ENCODE measurements around the gene EFCAB6. TPM values are rescaled to one million over a fixed set of nuclear protein-coding genes. Genes with fewer than 3 reads are reported as not detected.

The EFCAB6 gene
- total RNA-seq, 4 donors from 2014 or later, result 1.1 to 3.8 (median 2.7) TPM

DNA sequence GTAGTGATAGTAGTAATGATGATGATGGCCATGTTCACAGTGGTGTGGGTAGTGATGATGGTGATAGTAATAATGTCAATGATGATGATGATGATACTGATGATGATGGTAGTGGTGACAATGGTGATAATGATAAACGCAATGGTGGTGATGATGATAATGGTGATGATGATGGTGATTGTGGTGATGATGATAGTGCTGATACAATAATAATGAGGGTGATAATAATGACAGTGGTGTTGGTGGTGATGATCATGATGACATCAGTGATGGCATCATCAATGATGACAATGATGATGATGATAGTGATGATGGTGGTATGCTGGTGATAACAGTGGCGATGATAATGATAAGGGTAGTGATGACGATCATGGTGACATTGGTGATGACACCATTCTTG, 308.0 kb downstream of the EFCAB6 start:
- H3K27ac ChIP-seq, result no peak overlapping the region
- 87 to 100% methylated on average over 3 of the region's 3 CpGs for WGBS, 2 donors (ENCODE audit: low coverage in 1 of 2)
- TF ChIP-seq POLR2A (IDR thresholded peaks at IDR 0.05) (no peak), POLR2AphosphoS5 (IDR thresholded peaks at IDR 0.05) (no peak)
- H3K9me3 ChIP-seq, result no peaks in the 10 kb centered on the region
- H3K27me3 ChIP-seq, result peaks cover 16% of the 10 kb centered on the region
- H3K4me1 ChIP-seq, result no peaks in the 10 kb centered on the region
- H3K36me3 ChIP-seq, result no peaks in the 10 kb centered on the region
- no peak for ATAC-seq
- no peak overlapping the region for H3K4me3 ChIP-seq

DNA sequence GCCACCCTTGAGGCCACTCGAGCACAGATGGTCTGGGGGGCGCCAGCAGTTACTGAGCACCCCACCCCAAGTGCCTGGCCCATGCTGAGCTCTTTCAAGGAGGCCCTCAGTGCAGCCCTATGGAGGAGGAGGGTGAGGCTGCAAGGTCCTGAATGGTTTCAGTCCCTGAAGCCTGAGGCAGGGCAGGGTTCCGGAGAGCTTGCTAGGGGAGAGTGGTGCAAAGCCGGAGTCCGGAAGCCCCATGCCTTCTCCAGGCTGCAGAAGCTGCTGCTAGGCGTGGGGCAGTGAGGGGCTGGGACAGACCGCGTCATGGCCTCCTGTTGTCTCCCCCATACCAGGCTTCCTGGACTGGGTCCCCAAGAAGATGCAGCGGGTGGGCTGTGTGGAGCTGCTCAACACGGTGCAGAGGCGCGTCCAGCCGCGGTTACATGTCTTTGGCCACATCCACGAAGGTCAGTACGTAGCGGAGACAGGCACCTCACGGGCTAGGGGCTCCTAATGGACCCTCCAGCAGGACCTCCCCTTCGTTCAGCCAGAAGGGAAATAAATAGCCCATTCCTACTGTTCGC, 309.7 kb downstream of the EFCAB6 start:
- no peak for TF ChIP-seq CTCF (IDR thresholded peaks at IDR 0.05)
- TF ChIP-seq POLR2AphosphoS5 (IDR thresholded peaks at IDR 0.05), result no peak
- TF ChIP-seq POLR2A (IDR thresholded peaks at IDR 0.05), result no peak
- no peak for TF ChIP-seq EP300 (IDR thresholded peaks at IDR 0.05)
- 100% methylated on average over 1 of the region's 20 CpGs; no CpG with 5 or more reads in 1 of the 2 donors for WGBS, 2 donors (ENCODE audit: low coverage in 1 of 2)
- no peaks in the 10 kb centered on the region for H3K4me1 ChIP-seq
- peaks cover 16% of the 10 kb centered on the region for H3K27me3 ChIP-seq
- H3K27ac ChIP-seq, result no peak overlapping the region
- ATAC-seq, result no peak
- H3K9me3 ChIP-seq, result no peaks in the 10 kb centered on the region
- H3K4me3 ChIP-seq, result no peak overlapping the region
- H3K36me3 ChIP-seq, result no peaks in the 10 kb centered on the region

- H3K9me3 ChIP-seq, result no peaks in the 10 kb centered on the region
- no peak for TF ChIP-seq POLR2AphosphoS5 (IDR thresholded peaks at IDR 0.05)
- no peak for TF ChIP-seq CTCF (IDR thresholded peaks at IDR 0.05)
- no peak for TF ChIP-seq POLR2A (IDR thresholded peaks at IDR 0.05)
- no peak for TF ChIP-seq EP300 (IDR thresholded peaks at IDR 0.05)
- no peak overlapping the region for H3K27ac ChIP-seq
- ATAC-seq, result no peak
- no CpG with 5 or more reads among the region's 11 CpGs for WGBS, 2 donors (ENCODE audit: low coverage in 1 of 2)
- no peaks in the 10 kb centered on the region for H3K36me3 ChIP-seq
- no peaks in the 10 kb centered on the region for H3K4me1 ChIP-seq
- no peak overlapping the region for H3K4me3 ChIP-seq
- peaks cover 16% of the 10 kb centered on the region for H3K27me3 ChIP-seq
Measured at GRCh38 chr22:43501878-43502277, 310.2 kb downstream of the EFCAB6 start.

GRCh38 chr22:43500792-43501785, 311.0 kb downstream of the EFCAB6 start:
- no peak overlapping the region for H3K4me3 ChIP-seq
- H3K36me3 ChIP-seq, result no peaks in the 10 kb centered on the region
- TF ChIP-seq CTCF (IDR thresholded peaks at IDR 0.05) (no peak), POLR2AphosphoS5 (IDR thresholded peaks at IDR 0.05) (no peak), EP300 (IDR thresholded peaks at IDR 0.05) (no peak), POLR2A (IDR thresholded peaks at IDR 0.05) (no peak)
- WGBS, 2 donors (ENCODE audit: low coverage in 1 of 2), result 67 to 68% methylated on average over 8 to 15 of the region's 22 CpGs
- no peaks in the 10 kb centered on the region for H3K4me1 ChIP-seq
- H3K27ac ChIP-seq, result no peak overlapping the region
- no peaks in the 10 kb centered on the region for H3K9me3 ChIP-seq
- no peak for ATAC-seq
- H3K27me3 ChIP-seq, result peaks cover 16% of the 10 kb centered on the region

- TF ChIP-seq EP300 (IDR thresholded peaks at IDR 0.05) (no peak), POLR2AphosphoS5 (IDR thresholded peaks at IDR 0.05) (no peak), CTCF (IDR thresholded peaks at IDR 0.05) (no peak), POLR2A (IDR thresholded peaks at IDR 0.05) (no peak)
- Histone ChIP-seq H3K9me3 (no peaks in the 10 kb centered on the region), H3K4me3 (no peak overlapping the region), H3K36me3 (no peaks in the 10 kb centered on the region), H3K27ac (no peak overlapping the region), H3K27me3 (peaks cover 16% of the 10 kb centered on the region), H3K4me1 (no peaks in the 10 kb centered on the region)
- no peak for ATAC-seq
- 100% methylated on average over 1 of the region's 1 CpG for WGBS, 2 donors (ENCODE audit: low coverage in 1 of 2)
Measured at GRCh38 chr22:43498856-43499253, 313.2 kb downstream of the EFCAB6 start.

All from gastroesophageal sphincter (tissue), 4 donors.